Activated CD4-positive, CD25-positive, alpha-beta regulatory T cell treated with anti-CD3 and anti-CD28 coated beads, Interleukin-2, amount 50 U/mL, for 72 hours (primary cell): ENCODE results near the gene WDR27.
"Not testable (repeated sequence)": the region's sequence is repeated elsewhere in the genome, so short reads cannot be mapped to it uniquely, and the experiment has no call there.

ENCODE experiments used
- DNase-seq: peaks from one replicate; pipeline ENCODE4 v3.0.0; 2021

WDR27 gene

GRCh38 chr6:169635345-169635744 lies 66.5 kb downstream of the WDR27 start:
- no peak for DNase-seq

DNA sequence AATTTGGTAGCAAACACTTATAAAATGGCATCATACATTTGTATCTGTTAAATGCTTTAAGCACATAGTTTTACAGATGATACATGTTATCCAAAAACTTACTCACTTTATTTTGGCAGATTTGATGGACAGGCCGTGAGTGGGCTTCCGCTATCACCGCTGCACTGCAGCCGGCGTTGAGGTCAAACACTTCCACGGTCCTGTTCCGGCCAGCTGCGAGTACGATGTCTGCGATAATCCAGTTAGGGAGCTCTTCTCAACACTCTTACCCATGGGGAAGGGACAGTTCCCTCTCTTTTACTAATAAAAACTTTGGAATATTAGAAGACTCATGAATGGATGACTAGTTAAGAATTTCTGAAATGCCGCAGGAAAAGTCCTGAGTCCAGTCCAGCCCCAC lies 69.0 kb downstream of the WDR27 start:
- no peak for DNase-seq

DNA sequence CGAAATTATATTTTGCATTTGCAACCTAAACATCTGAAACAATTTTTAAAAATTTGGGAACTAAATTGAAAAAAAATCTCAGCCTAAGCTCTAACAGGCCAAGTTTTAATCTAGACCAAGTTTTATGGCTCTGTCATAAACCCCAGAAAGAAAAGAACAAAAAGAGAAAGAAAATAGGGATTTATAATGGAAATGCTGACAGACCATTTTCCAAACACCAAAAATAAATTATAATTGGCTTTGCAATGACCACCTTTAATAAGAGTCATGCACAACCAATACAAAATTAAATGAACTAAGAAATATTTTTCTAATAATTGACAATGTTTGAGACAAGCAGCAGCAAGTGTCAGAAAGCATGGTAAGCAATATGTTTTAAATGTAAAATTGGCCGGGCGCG lies 72.6 kb downstream of the WDR27 start:
- no peak for DNase-seq

GRCh38 chr6:169627736-169628607 lies 73.9 kb downstream of the WDR27 start:
- no peak for DNase-seq

DNA sequence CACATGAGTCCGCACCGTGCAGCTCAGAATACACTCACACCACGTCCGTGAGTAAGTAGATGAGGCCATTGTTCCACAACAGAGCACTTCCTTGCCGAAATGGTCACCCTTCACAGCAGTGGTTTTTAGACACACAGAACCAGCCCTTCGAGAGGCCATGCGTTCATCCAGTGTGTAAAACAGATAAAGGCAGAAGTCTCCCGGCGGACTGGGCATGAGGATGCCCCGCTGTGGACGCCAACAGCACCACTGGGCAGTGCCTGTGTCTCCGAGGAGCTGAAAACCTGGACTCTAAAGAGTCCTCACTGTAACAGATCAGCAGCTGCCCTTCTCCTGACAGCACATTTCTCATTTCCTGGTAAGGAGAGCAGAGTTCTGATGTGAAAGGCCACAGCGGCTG lies 75.2 kb downstream of the WDR27 start:
- no peak for DNase-seq

DNA sequence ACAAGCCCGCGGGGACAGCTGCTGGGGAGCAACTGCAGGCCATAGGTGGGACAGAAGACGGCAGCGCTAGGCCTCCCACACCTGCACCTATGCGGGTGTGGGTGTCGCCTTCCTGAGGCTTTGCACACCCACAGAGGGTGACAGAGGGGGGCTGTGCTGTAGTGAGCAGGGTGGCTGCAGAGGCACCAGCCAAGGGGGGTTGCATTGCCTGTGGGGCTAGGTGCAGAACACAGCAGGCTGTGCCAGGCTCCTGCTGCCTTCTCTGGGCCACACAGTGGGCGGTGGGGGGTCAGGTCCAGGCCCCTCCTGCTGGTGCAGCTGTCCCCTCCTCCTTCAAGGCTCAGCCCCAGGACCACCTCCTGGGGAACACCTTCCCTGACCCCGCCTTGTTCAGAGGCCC lies 75.7 kb downstream of the WDR27 start:
- DNase-seq: no peak

DNA sequence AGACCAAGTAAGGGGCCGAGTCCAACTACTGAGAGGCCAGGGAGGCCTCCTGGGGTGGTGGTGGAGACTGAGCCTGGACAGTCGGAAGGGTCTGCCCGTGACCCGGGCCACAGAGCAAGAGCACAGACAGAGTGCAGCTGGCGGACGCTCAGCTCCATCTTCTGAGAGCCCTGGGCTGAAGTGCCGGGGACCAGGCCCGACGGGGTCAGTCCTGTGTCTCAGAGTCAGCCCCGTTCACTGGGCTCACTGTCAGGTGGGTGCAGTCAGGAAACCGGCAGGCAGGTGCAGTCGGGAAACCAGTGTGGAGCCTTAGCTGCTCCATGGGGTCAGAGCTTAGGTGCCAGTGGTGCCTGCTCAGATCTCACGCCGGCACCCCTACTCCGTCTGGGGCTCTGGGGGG lies 76.5 kb downstream of the WDR27 start:
- DNase-seq: no peak

DNA sequence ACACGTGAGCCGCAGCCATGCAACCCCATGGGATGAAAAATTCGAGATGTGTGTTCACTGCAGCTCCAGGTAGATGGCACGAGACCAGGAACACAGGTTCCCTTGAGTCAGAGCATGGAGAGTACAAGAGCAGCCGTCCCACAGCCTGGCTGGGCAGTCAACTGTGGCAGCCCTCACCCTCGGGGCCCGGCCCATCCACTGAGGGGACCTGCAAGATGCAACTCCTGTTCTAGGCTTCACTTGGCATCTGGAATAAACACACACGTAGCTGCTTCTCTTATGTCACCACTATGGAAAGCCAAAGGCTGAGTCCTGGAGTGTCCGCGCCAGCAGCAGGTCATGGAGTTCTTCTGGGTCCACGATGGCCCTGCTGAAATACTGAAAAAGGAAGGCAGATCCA lies 77.0 kb downstream of the WDR27 start:
- no peak for DNase-seq

GRCh38 chr6:169623975-169624374 lies 77.9 kb downstream of the WDR27 start:
- DNase-seq: no peak

- no peak for DNase-seq
These were observed 78.5 kb downstream of the WDR27 start for GRCh38 chr6:169623343-169623742.

GRCh38 chr6:169622618-169623017 lies 79.2 kb downstream of the WDR27 start:
- DNase-seq: no peak

DNA sequence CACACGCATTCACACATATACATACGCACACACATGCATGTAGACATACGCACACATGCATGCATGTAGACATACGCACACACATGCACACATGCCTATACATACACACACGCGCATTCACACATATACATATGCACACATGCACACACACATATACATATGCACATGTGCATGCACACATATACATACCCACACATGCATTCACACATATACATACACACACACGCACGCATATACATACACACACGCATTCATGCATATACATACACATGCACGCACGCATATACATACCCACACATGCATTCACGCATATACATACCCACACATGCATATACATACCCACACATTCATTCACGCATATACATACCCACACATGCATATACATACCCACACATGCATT lies 80.5 kb downstream of the WDR27 start:
- no peak for DNase-seq

DNA sequence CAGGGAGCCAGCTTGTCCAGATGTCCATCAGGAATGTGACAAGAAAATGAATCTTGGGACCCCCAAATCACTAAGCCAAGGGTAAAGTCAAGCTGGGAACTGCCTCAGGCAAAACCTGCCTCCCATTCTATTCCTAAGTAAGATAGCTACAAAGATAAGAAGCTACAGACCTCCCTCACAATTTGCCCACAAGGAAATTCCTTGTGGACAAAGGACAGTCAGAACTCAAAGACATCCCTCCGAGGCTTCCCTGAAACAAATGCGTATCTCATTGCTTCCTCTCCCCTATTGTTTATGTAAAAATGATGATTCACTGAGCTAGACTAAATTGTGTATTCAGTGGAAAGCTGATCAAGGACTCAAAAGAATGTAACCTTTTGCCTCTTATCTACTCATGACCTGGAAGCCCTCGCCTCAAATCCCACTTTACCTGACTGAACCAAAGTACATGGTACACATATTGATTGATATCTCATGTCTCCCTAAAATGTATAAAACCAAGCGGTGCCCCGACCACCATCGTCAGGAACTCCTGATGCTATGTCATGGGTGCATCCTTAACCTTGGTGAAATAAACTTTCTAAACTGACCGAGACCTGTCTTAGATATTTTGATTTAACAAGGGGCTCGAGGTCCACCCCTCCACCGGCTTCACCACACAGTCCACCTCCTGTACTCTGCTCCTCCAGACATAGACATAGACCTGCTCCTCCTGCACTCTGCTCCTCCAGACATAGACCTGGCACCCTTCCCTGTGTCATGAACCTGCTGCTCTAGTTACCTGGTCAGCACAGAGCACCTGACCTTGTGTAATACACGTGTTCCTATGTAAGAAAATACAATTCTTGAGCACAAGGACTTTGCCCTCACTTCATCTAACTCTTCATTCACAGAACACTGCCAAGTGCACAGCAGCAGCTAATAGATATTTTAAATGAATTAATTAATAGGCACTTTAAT lies 81.4 kb downstream of the WDR27 start:
- DNase-seq: no peak

GRCh38 chr6:169619650-169620049 lies 82.2 kb downstream of the WDR27 start:
- DNase-seq: no peak

- DNase-seq: no peak
These were observed 83.0 kb downstream of the WDR27 start for GRCh38 chr6:169618526-169619490.

DNA sequence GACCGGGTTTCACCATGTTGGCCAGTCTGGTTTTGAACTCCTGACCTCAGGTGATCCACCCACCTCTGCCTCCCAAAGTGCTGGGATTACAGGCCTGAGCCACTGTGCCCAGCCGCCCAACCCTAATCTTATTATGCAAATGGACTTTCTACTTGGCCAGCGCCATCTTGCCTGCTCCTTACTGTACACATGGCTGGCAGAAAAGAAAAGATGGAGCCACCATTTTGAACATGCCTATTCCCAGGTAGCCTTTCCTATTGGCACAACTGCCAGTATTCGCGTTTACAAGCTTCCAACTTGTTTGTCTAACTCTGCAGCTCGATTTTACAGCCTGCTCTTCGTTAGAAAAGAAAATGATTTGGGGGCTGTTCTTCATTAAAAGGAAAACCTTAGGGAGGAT lies 84.3 kb downstream of the WDR27 start:
- DNase-seq: no peak

DNA sequence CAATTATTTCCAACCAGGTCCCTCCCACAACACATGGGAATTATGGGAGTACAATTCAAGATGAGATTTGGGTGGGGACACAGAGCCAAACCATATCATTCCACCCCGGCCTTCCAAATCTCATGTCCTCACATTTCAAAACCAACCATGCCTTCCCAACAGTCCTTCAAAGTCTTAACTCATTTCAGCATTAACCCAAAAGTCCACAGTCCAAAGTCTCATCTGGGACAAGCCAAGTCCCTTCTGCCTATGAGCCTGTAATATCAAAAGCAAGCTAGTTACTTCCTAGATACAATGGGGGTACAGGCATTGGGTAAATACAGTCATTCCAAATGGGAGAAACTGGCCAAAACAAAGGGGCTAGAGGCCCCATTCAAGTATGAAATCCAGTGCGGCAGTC lies 93.2 kb downstream of the WDR27 start:
- not testable (repeated sequence) for DNase-seq

DNA sequence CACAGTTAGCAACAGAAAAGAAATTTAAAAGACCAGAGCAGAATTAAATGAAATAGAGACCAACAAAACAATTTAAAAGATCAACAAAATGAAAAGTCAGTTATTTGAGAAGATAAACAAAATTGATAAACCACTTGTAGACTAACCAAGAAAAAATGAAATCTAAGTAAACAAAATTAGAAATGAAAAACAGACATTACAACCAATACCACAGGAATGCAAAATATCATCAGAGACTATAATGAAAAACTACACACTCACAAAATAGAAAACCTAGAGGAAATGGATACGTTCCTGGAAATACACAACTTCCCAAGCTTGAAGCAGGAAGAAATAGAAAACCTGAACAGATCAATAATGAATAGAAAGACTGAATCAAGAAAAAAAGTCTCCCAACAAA lies 97.8 kb downstream of the WDR27 start:
- no peak for DNase-seq

DNA sequence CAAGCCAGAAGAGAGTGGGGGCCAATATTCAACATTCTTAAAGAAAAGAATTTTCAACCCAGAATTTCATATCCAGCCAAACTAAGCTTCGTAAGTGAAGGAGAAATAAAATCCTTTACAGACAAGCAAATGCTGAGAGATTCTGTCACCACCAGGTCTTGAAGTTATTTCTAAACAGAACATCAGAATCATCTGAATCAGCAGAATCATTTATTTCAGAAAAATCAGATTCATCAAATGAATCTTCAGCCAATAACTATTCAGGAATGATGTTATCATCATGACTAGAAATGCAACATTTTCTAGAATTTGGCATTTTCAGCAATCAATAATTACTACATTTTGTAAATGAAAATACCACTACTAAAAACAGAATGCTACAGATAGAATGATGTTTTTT lies 100.7 kb downstream of the WDR27 start:
- not testable (repeated sequence) for DNase-seq

GRCh38 chr6:169592558-169592957 lies 109.3 kb downstream of the WDR27 start:
- no peak for DNase-seq

- DNase-seq: no peak
These were observed 110.2 kb downstream of the WDR27 start for GRCh38 chr6:169591616-169592015.

DNA sequence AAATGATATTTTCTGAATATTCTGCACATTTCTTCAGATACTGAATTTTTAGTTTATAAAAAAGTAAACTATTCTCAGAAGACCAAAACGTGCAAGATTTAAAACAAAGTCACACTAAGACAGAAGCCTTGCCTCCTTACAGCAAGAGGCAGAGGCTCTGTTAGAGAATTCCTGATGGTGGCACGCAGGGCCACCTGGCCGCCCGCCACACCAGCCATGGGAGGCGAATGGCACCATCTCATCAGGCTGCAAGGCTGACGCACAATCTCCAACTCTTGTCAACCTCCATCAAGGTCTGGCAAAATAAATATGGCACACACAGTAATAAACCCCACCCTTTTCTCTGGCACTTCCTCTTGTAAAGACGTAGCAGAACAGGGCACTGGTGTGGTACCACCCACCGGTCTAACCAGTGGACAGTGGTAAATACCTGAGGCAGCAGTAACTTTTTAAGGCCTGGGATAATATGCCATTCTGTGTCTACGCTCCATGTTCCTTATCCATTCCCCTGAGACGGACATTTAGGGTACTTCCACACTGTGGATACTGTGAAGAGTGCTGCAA lies 111.4 kb downstream of the WDR27 start:
- no peak for DNase-seq
